Measurements from ENCODE around the gene HAP1.

GRCh38 chr17:41748275-41748674 lies 13.8 kb upstream of the HAP1 start:
- no peak for TF ChIP-seq CTCF (IDR thresholded peaks at IDR 0.05)
- no peak for TF ChIP-seq EP300 (IDR thresholded peaks at IDR 0.05)

All from stomach (tissue), 4 donors.